KMS-11 (cell line): ENCODE data around the gene MAL.

ENCODE experiments used
- H2AFZ ChIP-seq: fragments of 200-600 bp; sonication (generic); 2 replicates; pipeline ENCODE4 v1.6.1; 2016; ENCODE audit warnings: antibody characterized with exemption, mixed run types, low read depth
- H3K27ac ChIP-seq: fragments of 200-600 bp; sonication (generic); 2 replicates; pipeline ENCODE4 v1.6.1; 2016; ENCODE audit warnings: mild to moderate bottlenecking, mixed run types
- H3K27me3 ChIP-seq: fragments of 200-600 bp; sonication (generic); 2 replicates; pipeline ENCODE4 v1.6.1; 2017; ENCODE audit warnings: mild to moderate bottlenecking, low read depth, mixed run types, moderate library complexity; ENCODE audit not compliant: insufficient read depth
- H3K36me3 ChIP-seq: fragments of 200-600 bp; sonication (generic); 2 replicates; pipeline ENCODE4 v1.6.1; 2017; ENCODE audit warnings: mild to moderate bottlenecking, mixed run types; ENCODE audit not compliant: insufficient read depth
- H3K4me1 ChIP-seq: fragments of 200-600 bp; sonication (generic); 2 replicates; pipeline ENCODE4 v1.6.1; 2016; ENCODE audit warnings: mild to moderate bottlenecking, low read depth, mixed run types; ENCODE audit not compliant: poor library complexity, severe bottlenecking
- H3K4me2 ChIP-seq: fragments of 200-600 bp; sonication (generic); 2 replicates; pipeline ENCODE4 v1.7.0; 2016; ENCODE audit warnings: mild to moderate bottlenecking, mixed run types
- H3K4me3 ChIP-seq: fragments of 200-600 bp; sonication (generic); IDR thresholded peaks from 2 replicates; pipeline ENCODE4 v1.6.1; 2017; ENCODE audit warnings: low read depth, low read length, mixed read lengths; ENCODE audit not compliant: insufficient read depth
- H3K79me2 ChIP-seq: fragments of 200-600 bp; sonication (generic); 2 replicates; pipeline ENCODE4 v1.6.1; 2016; ENCODE audit warnings: low read depth, mixed run types; ENCODE audit not compliant: insufficient read depth
- H3K9ac ChIP-seq: fragments of 200-600 bp; sonication (generic); 2 replicates; pipeline ENCODE4 v1.6.1; 2016; ENCODE audit warnings: mild to moderate bottlenecking, mixed run types
- H4K20me1 ChIP-seq: fragments of 200-600 bp; sonication (generic); 2 replicates; pipeline ENCODE4 v1.6.1; 2016; ENCODE audit warnings: mild to moderate bottlenecking, mixed run types; ENCODE audit not compliant: insufficient read depth
- CTCF ChIP-seq: fragments of 200-600 bp; sonication (generic); conservative IDR thresholded peaks from 2 replicates; pipeline ENCODE4 v1.6.1; 2017; ENCODE audit warnings: low read depth, mild to moderate bottlenecking, antibody characterized with exemption, low read length, moderate library complexity, mixed read lengths

MAL gene

GRCh38 chr2:94992360-94992759, 33.1 kb upstream of the MAL start:
- H3K79me2 ChIP-seq = no peaks in the 10 kb centered on the region
- H4K20me1 ChIP-seq = no peaks in the 10 kb centered on the region
- H3K27me3 ChIP-seq = no peaks in the 10 kb centered on the region
- H3K36me3 ChIP-seq = no peaks in the 10 kb centered on the region
- no peak overlapping the region for H3K4me3 ChIP-seq
- H2AFZ ChIP-seq = no peak overlapping the region
- no peak overlapping the region for H3K4me2 ChIP-seq
- no peak overlapping the region for H3K27ac ChIP-seq
- H3K4me1 ChIP-seq = no peaks in the 10 kb centered on the region
- no peak for TF ChIP-seq CTCF
- no peak overlapping the region for H3K9ac ChIP-seq

DNA sequence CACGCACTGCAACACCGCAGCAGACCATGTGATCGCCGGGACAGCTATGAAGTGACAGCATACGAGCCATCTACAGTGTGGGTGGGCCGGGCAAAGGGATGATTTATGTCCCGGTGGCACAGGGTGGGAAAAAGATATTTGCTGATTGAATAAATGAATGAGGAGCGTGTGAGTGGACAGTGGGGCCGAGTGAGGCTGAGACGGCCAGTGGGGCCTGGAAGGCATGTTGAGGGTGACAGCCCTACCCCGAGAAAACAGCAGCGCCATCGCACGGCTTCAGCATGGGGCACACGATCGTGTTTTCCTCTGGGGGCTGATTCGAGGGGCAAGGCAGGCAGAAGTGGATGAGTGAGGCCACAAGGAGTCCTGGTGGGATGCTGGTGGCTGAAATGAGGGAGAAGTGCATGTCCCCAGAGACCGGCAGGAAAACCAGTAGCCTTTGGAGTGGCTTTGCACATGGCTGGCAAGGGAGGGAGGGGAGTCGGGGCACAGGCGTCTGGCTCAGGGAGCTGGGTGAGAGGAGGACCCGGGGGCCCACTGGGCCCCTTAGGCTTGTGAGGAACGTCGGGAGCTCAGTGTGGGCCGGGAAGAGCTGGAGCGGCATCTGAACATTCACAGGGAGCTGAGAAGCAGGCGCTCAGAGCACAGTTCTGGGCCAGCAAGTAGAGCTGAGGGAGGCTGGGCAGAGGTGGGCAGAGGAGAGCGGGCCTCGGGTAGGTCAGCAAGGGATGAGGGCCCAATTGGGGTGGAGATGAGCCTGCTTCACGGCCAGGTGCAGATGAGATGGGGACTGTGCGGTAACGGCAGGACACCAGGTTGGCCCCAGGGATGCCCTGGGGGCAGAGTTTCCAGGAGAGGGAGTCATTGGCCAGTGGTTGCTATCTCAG, 32.1 kb upstream of the MAL start:
- H3K27me3 ChIP-seq = no peaks in the 10 kb centered on the region
- TF ChIP-seq CTCF = no peak
- no peak overlapping the region for H3K4me3 ChIP-seq

GRCh38 chr2:94994063-94994913, 31.2 kb upstream of the MAL start:
- Histone ChIP-seq H2AFZ (no peak overlapping the region), H3K4me1 (no peaks in the 10 kb centered on the region), H3K27me3 (no peaks in the 10 kb centered on the region), H3K9ac (no peak overlapping the region), H3K36me3 (no peaks in the 10 kb centered on the region), H3K27ac (no peak overlapping the region), H3K4me3 (no peak overlapping the region), H3K79me2 (no peaks in the 10 kb centered on the region), H4K20me1 (no peaks in the 10 kb centered on the region), H3K4me2 (no peak overlapping the region)
- TF ChIP-seq CTCF = no peak

More for the DNA sequence above, 32.1 kb upstream of the MAL start:
- Histone ChIP-seq H3K27ac (no peak overlapping the region), H3K4me1 (no peaks in the 10 kb centered on the region), H3K79me2 (no peaks in the 10 kb centered on the region), H3K36me3 (no peaks in the 10 kb centered on the region), H2AFZ (no peak overlapping the region), H4K20me1 (no peaks in the 10 kb centered on the region), H3K9ac (no peak overlapping the region), H3K4me2 (no peak overlapping the region)

GRCh38 chr2:94994914-94995552, 30.5 kb upstream of the MAL start:
- Histone ChIP-seq H4K20me1 (no peaks in the 10 kb centered on the region), H3K27me3 (no peaks in the 10 kb centered on the region), H3K9ac (no peak overlapping the region), H3K4me2 (no peak overlapping the region), H3K4me3 (no peak overlapping the region), H3K36me3 (no peaks in the 10 kb centered on the region), H3K27ac (no peak overlapping the region), H3K4me1 (no peaks in the 10 kb centered on the region), H3K79me2 (no peaks in the 10 kb centered on the region), H2AFZ (no peak overlapping the region)
- no peak for TF ChIP-seq CTCF
